IMR-90 (cell line): ENCODE measurements around the gene S100A4.

Experiments used
- MXI1 ChIP-seq: IDR thresholded peaks from 2 replicates; pipeline ENCODE4 v1.6.1; 2012; ENCODE audit warnings: low read depth, mild to moderate bottlenecking, low read length, moderate library complexity, borderline replicate concordance
- POLR2A ChIP-seq: IDR thresholded peaks from 2 replicates; pipeline ENCODE4 v1.6.1; 2012; ENCODE audit warnings: mild to moderate bottlenecking, low read depth, low read length
- RAD21 ChIP-seq: IDR thresholded peaks from 2 replicates; pipeline ENCODE4 v1.6.1; 2012; ENCODE audit warnings: low read length, improper control_type of control experiment
- SMC3 ChIP-seq: fragments of 150-350 bp; IDR thresholded peaks from 2 replicates; pipeline ENCODE4 v1.6.1; 2016; ENCODE audit warnings: low read depth, mild to moderate bottlenecking, antibody characterized with exemption, low read length, moderate library complexity

GRCh38 chr1:153541641-153542590 lies 3.7 kb downstream of the S100A4 start:
- no peak for TF ChIP-seq POLR2A
- TF ChIP-seq MXI1 = no peak
- TF ChIP-seq RAD21 = no peak
- TF ChIP-seq SMC3 = no peak
